ENCODE measurements around the gene GTPBP6.

Gene GTPBP6

GRCh38 chrX:357035-357692 lies 38.6 kb upstream of the GTPBP6 start:
- TF ChIP-seq, protein P1, sequence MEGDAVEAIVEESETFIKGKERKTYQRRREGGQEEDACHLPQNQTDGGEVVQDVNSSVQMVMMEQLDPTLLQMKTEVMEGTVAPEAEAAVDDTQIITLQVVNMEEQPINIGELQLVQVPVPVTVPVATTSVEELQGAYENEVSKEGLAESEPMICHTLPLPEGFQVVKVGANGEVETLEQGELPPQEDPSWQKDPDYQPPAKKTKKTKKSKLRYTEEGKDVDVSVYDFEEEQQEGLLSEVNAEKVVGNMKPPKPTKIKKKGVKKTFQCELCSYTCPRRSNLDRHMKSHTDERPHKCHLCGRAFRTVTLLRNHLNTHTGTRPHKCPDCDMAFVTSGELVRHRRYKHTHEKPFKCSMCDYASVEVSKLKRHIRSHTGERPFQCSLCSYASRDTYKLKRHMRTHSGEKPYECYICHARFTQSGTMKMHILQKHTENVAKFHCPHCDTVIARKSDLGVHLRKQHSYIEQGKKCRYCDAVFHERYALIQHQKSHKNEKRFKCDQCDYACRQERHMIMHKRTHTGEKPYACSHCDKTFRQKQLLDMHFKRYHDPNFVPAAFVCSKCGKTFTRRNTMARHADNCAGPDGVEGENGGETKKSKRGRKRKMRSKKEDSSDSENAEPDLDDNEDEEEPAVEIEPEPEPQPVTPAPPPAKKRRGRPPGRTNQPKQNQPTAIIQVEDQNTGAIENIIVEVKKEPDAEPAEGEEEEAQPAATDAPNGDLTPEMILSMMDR (IDR thresholded peaks at IDR 0.05; ENCODE audit: unreplicated experiment in 3 of 3): no peak
- H3K27me3 Mint-ChIP-seq (ENCODE audit: low read depth): peaks cover under 1% of the 10 kb centered on the region
- H3K4me1 Mint-ChIP-seq: peaks cover 16% of the 10 kb centered on the region
- H3K9me3 Mint-ChIP-seq: peaks cover 23% of the 10 kb centered on the region
- H3K27ac Mint-ChIP-seq: peak overlapping the region in 1 of 3 experiments; percentile 35
- H3K4me3 Mint-ChIP-seq: no peak overlapping the region
- H3K36me3 Mint-ChIP-seq (ENCODE audit: low read depth): peaks cover 76% of the 10 kb centered on the region

- peaks cover 16% of the 10 kb centered on the region for H3K9me3 Mint-ChIP-seq
- H3K4me1 Mint-ChIP-seq: peaks cover 16% of the 10 kb centered on the region
- H3K36me3 Mint-ChIP-seq (ENCODE audit: low read depth): peaks cover 70% of the 10 kb centered on the region
- no peaks in the 10 kb centered on the region for H3K27me3 Mint-ChIP-seq (ENCODE audit: low read depth)
- no peak overlapping the region for H3K27ac Mint-ChIP-seq
- TF ChIP-seq, protein P1 (IDR thresholded peaks at IDR 0.05; ENCODE audit: unreplicated experiment in 3 of 3): no peak
- H3K4me3 Mint-ChIP-seq: no peak overlapping the region
Measured at GRCh38 chrX:356385-357034, 37.9 kb upstream of the GTPBP6 start.

- Mint-ChIP-seq H3K36me3 (ENCODE audit: low read depth) (peaks cover 60% of the 10 kb centered on the region), H3K27me3 (ENCODE audit: low read depth) (no peaks in the 10 kb centered on the region), H3K4me3 (no peak overlapping the region), H3K27ac (no peak overlapping the region), H3K9me3 (peaks cover 12% of the 10 kb centered on the region), H3K4me1 (peaks cover 16% of the 10 kb centered on the region)
- TF ChIP-seq, protein P1 (IDR thresholded peaks at IDR 0.05; ENCODE audit: unreplicated experiment in 3 of 3): no peak
Measured at GRCh38 chrX:355329-356050, 36.9 kb upstream of the GTPBP6 start.

DNA sequence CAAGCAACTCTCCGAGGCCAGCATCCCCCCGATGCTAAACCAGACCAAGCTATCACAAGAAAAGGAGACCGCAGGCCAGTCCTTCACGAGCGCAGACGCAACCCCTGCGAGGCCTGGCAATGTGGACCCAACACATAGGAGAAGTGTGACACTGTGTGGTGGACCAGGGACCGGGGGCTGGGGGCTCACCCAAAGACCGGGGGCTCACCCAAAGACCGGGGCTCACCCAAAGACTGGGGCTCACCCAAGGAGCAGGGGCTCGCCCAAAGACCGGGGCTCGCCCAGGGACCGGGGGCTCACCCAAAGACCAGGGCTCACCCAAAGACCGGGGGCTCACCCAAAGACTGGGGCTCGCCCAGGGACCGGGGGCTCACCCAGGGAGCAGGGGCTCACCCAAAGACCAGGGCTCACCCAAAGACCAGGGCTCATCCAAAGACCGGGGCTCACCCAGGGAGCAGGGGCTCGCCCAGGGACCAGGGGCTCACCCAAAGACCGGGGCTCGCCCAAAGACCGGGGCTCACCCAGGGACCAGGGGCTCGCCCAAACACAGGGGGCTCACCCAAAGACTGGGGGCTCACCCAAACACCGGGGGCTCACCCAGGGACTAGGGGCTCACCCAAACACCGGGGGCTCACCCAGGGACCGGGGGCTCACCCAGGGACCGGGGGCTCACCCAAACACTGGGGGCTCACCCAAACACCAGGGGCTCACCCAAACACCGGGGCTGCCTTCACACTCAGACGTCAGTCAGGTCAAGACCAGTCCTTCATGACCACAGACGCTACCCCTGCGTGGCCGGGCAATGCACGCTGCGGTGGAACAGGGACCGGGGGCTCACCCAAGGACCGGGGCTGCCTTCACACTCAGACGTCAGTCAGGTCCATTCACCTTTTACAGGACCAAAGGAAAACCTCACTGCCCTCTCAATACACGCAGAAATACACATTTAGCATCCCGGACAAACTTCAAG lies 35.3 kb upstream of the GTPBP6 start:
- Mint-ChIP-seq H3K4me1 (peaks cover 30% of the 10 kb centered on the region), H3K27ac (no peak overlapping the region), H3K4me3 (no peak overlapping the region), H3K36me3 (ENCODE audit: low read depth) (peaks cover 53% of the 10 kb centered on the region), H3K9me3 (peaks cover 5% of the 10 kb centered on the region), H3K27me3 (ENCODE audit: low read depth) (peaks cover under 1% of the 10 kb centered on the region)
- TF ChIP-seq, protein P1 (IDR thresholded peaks at IDR 0.05; ENCODE audit: unreplicated experiment in 3 of 3): no peak

- Mint-ChIP-seq H3K4me3 (no peak overlapping the region), H3K4me1 (peaks cover 38% of the 10 kb centered on the region), H3K9me3 (peaks cover 4% of the 10 kb centered on the region), H3K27me3 (ENCODE audit: low read depth) (peaks cover 4% of the 10 kb centered on the region), H3K27ac (no peak overlapping the region), H3K36me3 (ENCODE audit: low read depth) (peaks cover 57% of the 10 kb centered on the region)
- TF ChIP-seq, protein P1 (IDR thresholded peaks at IDR 0.05; ENCODE audit: unreplicated experiment in 3 of 3): no peak
Measured at GRCh38 chrX:352582-353314, 34.2 kb upstream of the GTPBP6 start.
